IPS-11a (cell line): Measurements from ENCODE around the gene S1PR2.
"Not testable (repeated sequence)": the region's sequence is repeated elsewhere in the genome, so short reads cannot be mapped to it uniquely, and the experiment has no call there.

Experiments used
- H3K4me3 ChIP-seq: one replicate; pipeline ENCODE4 v1.5.1; 2013; ENCODE audit warnings: low read depth, low read length, control low read depth

Gene S1PR2

DNA sequence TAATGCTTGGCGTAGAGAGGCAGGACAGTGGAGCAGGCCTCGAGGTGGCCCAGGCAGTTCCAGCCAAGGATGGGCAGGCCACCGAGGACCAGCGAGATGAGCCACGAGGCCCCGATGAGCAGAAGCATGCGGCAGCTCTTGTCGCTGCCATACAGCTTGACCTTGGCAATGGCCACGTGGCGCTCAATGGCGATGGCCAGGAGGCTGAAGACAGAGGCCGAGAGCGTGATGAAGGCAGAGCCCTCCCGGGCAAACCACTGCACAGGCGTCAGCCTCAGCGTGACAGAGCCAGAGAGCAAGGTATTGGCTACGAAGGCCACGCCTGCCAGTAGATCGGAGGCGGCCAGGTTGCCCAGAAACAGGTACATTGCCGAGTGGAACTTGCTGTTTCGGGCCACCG, 6.8 kb downstream of the S1PR2 start:
- H3K4me3 ChIP-seq, result no peak overlapping the region

DNA sequence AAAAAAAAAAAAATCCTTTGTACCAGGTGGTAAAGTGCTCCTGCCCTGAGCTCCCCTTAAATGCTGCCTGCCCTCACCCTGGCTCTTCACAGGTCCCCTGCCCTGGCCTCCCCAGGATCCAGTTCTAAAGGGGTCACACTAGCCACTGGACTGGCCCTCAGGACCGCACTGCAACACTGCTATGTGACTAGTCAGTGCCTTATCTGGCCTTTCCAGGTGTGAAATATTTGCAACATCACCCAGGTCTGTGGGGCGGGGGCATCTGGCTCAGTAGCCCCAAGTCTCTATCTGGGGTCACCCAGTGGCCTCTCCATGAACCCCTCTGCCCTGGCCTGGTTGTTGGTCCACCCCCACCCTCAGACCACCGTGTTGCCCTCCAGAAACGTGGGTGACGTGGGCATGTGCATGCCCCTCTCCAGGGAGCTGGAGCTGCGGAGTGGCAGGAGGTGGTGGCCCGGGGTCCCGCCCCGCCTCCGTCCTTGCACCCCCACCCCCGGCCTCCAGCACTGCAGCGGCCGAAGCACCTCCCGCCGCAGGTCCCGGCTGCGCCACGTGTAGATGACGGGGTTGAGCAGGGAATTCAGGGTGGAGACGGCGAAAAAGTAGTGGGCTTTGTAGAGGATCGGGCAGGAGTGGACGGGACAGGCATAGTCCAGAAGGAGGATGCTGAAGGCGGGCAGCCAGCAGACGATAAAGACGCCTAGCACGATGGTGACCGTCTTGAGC, 7.5 kb downstream of the S1PR2 start:
- no peak overlapping the region for H3K4me3 ChIP-seq

DNA sequence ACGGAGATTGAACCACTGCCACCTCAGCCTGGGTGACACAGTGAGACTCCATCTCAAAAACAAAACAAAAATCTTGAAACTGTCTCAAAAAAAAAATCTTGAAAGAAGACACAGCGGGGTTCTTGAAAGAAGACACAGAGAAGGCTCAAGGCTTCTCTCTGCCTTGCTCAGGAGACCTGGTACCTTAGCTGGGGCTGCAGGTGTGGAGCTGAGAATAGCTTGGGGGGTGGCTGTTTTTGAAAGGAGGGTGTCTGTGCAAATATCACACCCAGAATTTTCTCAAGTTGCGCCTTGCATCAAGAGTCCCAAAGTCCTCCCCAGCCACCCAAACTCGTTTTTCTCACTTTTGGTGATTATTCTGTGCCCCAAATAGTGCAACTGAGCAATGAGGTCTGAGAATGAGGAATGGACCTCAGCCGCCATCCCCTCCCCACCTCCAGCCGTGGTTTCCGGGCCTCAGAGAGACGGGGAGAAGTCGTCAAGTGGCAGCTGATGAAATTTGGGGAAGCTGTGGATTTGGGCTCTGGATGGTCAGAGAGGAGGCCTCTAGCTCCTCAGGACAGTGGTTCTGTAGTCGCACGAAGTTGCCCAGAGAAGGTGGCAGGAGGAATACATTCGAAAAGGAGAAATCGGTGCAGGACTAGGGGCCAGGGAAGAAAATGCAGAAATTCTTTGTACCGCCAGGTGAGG, 8.8 kb downstream of the S1PR2 start:
- no peak overlapping the region for H3K4me3 ChIP-seq

DNA sequence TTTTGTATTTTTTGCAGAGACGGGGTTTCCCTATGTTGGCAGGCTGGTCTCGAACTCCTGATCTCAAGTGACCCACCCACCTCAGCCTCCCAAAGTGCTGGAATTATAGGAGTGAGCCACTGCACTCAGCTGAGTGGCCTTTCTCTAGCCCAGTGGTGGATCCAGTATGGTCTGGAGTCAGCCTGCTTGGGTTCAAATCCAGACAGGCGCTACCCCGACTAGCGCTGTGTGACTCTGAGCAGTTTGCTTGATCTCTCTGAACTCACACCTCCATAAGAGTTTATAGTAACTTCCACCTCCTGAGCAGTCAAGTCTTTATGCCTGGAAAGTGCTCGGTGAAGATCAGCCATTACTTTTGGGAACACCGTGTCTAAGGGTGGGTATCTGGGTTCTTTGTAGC, 10.4 kb downstream of the S1PR2 start:
- H3K4me3 ChIP-seq, result no peak overlapping the region

DNA sequence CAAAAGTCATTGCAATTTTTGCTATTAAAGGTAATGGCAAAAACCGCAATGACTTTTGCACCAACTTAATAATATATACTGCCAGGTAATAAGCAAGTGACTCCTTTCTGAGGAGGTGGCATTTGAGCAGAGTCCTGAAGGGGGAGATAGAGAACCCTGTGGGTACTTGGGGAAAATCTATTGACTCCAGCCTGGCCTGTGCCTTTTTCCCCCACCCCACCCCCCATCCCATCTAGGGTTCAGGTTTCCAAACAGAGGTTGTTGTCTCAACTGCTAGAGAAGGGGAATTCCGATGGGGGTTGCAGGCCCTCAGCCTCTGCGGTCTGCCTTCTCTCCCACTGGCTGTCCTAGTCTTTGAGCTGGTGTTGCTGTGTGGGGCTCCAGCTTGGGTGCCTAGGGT, 11.5 kb downstream of the S1PR2 start:
- H3K4me3 ChIP-seq, result no peak overlapping the region

DNA sequence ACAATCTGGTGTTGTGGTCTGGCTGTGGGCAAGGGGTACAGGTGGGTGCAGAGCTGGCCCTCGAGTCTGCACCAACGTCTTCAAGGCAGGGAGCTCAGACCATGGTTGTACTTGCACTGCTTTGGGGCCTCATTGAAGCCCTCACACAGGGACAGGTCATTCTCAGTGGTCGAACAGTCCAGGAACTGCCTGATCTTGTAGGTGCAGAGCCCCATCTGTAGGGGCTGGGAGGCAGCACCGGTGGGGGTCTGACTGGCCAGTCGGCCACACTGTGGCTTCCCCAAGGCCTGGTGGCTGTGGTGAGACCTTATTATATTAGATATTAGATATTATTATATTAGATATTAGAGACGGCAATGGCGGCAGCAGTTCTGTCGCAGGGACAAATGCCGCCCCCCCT, 14.0 kb downstream of the S1PR2 start:
- no peak overlapping the region for H3K4me3 ChIP-seq

DNA sequence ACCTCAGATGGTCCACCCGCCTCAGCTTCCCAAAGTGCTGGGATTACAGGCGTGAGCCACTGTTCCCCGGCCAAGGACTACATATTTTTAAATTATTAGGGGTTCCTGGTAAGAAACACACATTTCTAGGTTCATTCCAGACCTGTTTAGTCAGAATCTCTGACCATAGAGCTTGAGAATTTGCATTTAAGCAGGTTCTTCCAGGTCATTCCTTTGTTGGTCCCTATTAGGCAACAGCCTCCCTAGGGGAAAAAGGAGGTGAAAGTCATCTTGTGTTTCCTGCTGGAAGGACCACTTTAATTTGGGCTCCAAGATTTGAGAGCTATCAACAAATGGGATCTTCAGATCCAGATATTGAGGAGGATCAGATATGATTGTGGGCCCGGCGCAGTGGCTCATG, 16.3 kb downstream of the S1PR2 start:
- H3K4me3 ChIP-seq, result no peak overlapping the region

DNA sequence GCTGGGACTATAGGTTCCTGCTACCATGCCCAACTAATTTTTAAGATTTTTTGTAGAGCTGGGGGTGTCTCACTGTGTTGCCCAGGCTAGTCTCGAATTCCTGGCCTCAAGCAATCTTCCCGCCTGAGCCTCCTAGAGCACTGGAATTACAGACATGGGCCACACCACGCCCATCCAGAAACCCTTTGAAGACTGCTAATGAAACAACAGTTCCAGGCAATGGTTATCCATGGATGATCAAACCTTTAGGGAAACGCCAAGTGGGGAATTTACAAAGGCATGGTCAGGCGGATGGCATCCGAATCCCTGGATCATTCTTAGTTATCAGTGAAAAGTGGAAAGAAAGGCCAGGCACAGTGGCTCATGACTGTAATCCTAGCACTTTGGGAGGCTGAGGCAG, 19.4 kb downstream of the S1PR2 start:
- H3K4me3 ChIP-seq, result no peak overlapping the region

DNA sequence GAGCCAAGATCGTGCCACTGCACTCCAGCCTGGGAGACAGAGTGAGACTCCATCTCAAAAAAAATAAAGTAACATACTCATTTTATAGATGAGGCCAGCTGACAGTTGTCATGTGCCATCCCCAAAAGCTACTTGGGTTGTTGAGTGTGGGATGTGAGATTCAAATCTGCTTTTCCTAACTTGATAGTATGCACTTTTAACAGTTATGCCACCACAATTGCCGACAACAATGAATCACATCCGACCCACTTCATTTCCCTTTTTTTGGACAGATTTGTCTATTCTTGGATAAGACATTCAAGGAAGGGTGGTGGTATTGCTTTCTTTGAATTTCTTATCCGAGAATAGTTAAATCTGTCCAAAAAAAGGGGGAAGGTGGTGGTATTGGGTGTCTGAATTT, 20.1 kb downstream of the S1PR2 start:
- H3K4me3 ChIP-seq, result no peak overlapping the region

DNA sequence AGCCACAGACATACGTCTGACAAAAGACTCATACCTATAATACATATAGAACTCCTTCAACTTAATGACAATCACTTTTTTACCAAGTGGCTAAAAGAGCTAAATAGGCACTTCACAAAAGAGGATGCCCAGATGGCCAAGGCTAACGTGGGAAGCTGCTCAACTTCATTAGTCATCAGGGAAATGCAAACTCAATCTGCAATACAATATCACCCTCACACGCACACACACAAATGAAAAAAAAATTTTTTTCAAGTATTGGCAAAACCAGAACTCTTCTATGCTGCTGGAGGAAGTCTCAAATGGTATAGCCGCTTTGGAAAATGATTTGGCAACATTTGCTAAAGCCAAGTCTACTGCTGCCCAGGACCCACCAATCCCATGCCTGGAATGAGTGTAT, 21.8 kb downstream of the S1PR2 start:
- no peak overlapping the region for H3K4me3 ChIP-seq

DNA sequence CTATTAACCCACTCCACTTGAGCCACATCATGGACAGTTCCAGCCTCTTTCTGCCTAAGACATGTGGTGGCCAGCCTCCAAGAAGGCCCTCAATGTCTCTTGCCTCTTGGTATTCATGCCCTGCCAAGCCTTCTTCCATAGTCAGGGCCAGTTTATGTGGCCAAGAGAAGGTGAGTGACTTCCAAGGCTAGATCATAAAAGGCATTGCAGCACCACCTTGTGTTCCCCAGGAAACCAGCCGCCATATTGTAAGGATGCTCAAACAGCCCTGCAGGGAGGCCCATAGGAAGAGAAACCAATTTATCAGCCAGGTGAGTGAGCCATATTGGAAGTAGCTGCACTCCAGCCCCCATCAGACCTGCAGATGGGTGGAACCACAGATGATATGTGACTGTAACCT, 24.1 kb downstream of the S1PR2 start:
- H3K4me3 ChIP-seq, result no peak overlapping the region

DNA sequence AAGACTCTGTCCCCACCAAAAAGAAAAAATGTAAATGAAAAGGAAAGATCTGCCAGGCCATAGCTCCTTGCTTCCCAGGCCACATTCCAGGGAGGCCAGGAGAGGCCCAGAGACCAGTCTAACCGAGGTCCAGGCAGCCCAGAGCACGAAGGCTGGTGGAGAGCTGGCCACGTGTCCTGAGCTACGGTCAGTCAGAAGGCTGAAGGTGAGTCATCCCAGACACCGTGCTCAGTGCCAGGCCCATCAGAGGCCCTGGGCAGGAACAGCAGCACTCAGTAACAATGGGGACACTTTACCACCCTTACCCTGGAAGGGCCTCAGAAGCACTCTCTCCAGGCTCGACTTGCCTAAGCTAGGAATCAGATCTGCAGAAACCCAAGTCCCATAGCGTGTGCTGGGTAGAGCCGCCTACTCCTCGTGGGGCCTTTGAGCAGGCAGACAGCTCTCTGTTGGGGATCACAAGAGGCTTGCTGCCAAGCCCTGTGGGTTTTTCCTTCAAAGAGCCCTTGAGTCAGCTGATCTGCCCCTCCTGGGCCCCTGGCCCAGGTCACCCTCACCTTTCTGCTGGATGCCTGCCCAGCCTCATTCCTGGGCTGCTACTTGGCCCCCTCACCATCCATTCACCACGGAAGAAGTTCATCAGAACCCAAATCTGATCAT, 24.8 kb downstream of the S1PR2 start:
- no peak overlapping the region for H3K4me3 ChIP-seq

DNA sequence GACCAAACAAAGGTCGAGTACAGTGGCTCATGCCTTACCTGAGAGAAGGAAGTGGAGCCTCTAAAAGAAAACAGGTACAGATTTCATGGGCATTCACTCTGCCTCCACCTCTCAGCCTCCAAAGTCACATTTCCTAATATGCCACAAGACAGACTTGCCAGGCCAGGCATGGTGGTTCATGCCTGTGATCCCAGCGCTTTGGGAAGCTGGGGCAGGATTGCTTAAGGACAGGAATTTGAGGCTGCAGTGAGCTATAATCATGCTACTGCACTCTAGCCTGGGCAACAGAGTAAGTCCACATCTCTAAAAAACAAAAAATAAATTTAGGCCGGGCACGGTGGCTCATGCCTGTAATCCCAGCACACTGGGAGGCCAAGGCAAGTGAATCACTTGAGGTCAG, 25.5 kb downstream of the S1PR2 start:
- no peak overlapping the region for H3K4me3 ChIP-seq

DNA sequence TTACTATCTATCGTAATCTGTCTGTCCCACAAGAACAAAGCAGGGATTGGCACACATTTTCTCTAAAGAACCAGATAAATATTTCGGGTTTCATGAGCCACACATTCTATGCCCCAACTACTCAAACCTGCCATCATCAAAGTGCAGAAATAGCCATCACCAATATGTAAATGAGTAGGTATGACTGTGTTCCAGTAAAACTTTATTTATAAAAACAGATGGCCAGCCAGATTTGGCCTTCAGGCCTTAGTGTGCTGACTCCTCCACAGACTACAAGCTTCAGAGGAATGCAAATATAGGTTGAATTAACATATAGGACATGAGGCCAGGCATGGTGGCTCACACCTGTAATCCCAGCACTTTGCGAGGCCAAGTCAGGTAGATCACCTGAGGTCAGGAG, 27.4 kb downstream of the S1PR2 start:
- H3K4me3 ChIP-seq, result no peak overlapping the region

DNA sequence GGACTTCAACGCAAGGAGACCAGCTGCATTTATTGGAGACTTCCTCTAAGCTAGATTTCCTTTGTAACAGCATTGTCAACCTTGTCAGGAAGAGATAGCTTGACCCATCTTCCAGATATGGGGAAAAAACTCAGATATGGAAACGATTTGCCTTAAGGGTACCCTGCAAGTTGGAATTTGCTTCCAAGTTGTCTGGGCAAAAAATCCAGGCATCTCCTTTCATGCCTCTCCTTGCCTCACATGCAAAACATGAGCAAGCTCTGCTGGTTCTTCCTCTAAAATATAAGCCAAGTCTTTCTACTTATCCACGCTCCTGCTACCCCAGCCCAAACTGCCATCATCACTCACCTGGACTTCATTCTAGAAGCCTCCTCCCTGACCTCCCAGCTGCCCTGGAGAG, 30.0 kb downstream of the S1PR2 start:
- H3K4me3 ChIP-seq, result no peak overlapping the region

DNA sequence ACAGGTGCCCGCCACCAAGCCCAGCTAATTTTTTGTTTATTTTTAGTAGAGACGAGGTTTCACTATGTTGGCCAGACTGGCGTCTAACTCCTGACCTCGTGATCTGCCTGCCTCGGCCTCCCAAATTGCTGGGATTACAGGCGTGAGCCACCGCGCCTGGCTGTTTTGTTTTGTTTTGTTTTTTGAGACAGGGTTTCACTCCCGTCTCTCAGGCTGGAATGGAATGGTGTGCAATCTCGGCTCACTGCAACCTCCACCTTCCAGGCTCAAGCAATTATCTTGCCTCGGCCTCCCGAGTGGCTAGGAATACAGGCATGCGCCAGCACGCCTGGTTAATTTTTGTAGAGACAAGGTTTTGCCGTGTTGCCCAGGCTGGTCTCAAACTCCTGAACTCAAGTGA, 31.0 kb downstream of the S1PR2 start:
- H3K4me3 ChIP-seq, result not testable (repeated sequence)

DNA sequence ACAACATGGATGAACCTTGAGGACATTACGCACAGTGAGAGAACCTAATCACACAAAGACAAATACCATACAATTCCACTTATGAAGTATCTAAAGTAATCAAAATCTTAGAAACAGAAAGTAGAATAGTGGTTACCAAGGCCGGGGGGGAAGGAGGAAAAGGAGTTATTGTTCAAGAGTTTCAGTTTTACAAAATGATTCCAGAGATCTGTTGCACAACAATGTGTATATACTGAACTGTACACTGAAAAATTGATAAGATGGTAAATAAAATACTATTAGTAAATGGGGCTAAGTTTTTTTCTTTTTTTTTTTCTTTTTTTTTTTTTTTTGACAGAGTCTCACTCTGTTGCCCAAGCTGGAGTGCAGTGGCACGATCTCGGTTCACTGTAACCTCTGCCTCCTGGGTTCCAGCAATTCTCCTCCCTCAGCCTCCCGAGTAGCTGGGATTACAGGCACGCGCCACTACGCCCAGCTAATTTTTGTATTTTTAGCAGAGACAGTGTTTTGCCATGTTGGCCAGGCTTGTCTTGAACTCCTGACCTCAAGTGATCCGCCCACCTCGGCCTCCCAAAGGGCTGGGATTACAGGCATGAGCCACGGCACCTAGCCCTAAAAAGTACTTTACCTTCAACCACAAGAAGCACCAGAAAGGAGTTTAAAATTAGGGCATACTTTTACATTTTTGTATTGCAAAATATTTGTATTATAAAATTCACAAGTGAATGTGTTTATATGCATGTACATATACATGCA, 32.1 kb downstream of the S1PR2 start:
- not testable (repeated sequence) for H3K4me3 ChIP-seq

DNA sequence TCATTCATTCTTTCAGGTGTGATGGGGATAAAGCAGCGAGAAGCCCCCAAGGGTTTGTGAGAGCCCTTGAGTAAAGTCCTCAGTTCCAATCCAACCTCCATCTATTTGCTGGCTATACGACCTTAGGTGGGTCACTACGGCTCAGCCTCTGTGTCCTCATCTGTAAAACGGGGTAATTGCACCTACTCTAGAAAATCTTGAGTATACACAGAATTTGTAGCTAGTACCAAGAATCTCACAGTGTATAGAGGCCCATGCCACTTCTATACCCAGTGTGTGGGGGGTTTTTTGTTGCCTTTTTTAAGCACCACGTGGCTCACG, 36.0 kb downstream of the S1PR2 start:
- H3K4me3 ChIP-seq, result peak overlapping the region; percentile 86

DNA sequence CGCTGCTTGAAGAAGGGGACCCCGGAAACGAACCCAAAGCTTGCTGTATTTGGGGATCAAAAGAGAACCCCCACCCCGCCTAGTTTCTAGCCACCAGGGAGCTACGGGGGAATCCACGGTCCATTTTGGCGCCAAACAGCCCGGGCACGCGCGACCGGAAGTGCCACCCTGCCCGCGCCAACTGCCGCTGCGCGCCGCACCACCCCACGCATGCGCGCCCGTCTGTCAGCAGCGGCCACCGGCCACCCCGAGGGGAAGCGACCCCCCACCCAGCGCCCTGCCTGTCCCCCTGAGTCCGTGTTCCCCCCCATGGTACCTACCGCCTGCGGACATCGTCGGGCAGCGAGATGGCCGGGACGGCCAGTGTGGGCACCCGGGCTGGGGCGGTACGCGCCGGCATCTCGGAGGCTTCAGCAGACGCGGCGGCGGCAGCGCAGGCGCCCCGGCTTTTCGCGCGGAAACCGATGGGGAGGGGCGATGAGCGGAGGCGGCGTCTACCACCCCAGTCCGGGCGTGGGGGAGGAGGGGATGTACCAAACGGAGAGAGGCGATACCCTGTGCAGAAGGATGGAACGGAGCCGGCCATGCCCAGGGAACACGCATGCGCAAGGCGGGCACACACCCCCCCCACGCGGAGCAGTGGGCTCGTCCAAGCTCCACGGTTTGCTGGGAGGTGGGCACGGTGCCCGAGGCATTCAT, 36.5 kb downstream of the S1PR2 start, which contains the start of gene DNMT1:
DNMT1 (minus strand) TSS at position 454 of the 699 bp plus-strand sequence; CDS start at position 400, 54 bp downstream.
- H3K4me3 ChIP-seq, result peak within 1 kb of the TSS; percentile 86

DNA sequence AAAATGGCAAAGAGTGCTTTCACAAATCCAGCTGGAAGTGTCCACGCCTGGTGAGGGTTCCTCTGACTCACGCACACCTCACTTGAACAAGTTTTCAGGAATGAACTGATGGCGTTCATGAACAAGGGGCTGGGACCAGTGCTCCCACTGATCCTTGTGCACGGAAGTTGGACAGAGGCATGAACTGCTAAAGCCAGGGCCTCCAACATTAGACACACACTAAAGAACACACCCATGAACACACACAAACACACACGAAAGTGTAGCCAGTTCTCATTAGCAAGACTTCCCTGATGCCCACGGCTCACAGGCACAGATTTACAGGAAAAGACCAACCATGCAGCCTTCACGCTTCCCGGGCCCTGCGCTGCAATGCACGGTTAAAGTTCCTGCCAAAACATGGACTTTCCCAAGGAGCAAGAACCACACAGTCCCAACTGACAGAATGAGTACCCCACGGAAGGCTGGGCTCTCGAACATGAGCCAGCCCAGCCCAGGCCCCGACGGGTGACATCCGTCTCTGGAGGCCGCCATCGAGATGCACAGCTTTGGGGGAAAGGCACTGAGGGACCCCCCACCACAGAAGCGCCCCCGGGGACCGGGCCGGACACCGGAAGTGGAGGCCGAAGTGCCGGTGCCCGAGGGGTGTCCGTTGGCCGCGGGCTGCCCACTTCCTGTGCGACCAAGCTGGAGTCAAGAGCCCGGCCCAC, 37.2 kb downstream of the S1PR2 start:
- peak overlapping the region; percentile 86 for H3K4me3 ChIP-seq
